Endodermal cell (in vitro differentiated cells): ENCODE data around the gene NTN5. TPM values are rescaled to one million over a fixed set of nuclear protein-coding genes. Genes with fewer than 3 reads are reported as not detected.

Source experiments
- DNase-seq: peaks from one replicate; pipeline ENCODE4 v3.0.0-alpha.2; 2017
- H3K27ac ChIP-seq: 2 replicates; pipeline ENCODE4 v1.5.1; 2013; ENCODE audit warnings: mild to moderate bottlenecking, low read depth, low read length, moderate library complexity
- H3K27me3 ChIP-seq: 2 replicates; pipeline ENCODE4 v1.6.1; 2013; ENCODE audit warnings: mild to moderate bottlenecking, low read length, moderate library complexity; ENCODE audit not compliant: insufficient read depth, control insufficient read depth, poor library complexity, severe bottlenecking
- H3K36me3 ChIP-seq: 2 replicates; pipeline ENCODE4 v1.7.0; 2013; ENCODE audit warnings: mild to moderate bottlenecking, low read length, moderate library complexity; ENCODE audit not compliant: control insufficient read depth, insufficient read depth
- H3K4me1 ChIP-seq: one replicate; pipeline ENCODE4 v1.7.0; 2013; ENCODE audit warnings: low read length; ENCODE audit not compliant: control insufficient read depth, insufficient read depth
- H3K4me3 ChIP-seq: 2 replicates; pipeline ENCODE4 v1.5.1; 2013; ENCODE audit warnings: mild to moderate bottlenecking, low read length, moderate library complexity
- H3K9ac ChIP-seq: 2 replicates; pipeline ENCODE4 v1.6.1; 2013; ENCODE audit warnings: mild to moderate bottlenecking, low read length, moderate library complexity; ENCODE audit not compliant: poor library complexity, severe bottlenecking; ENCODE audit errors: extremely low read depth
- H3K9me3 ChIP-seq: 2 replicates; pipeline ENCODE4 v1.6.1; 2013; ENCODE audit warnings: mild to moderate bottlenecking, low read length, moderate library complexity; ENCODE audit not compliant: control insufficient read depth
- H3K27ac Mint-ChIP-seq: 2 replicates; pipeline ENCODE4 v1.8.0; 2020; ENCODE audit warnings: mixed read lengths
- H3K27me3 Mint-ChIP-seq: 2 replicates; pipeline ENCODE4 v1.8.0; 2021; ENCODE audit warnings: mild to moderate bottlenecking, mixed read lengths; ENCODE audit not compliant: insufficient read depth
- H3K36me3 Mint-ChIP-seq: 2 replicates; pipeline ENCODE4 v1.8.0; 2020; ENCODE audit warnings: low read depth, mixed read lengths
- H3K4me1 Mint-ChIP-seq: 2 replicates; pipeline ENCODE4 v1.8.0; 2020; ENCODE audit warnings: mixed read lengths
- H3K4me3 Mint-ChIP-seq: 2 replicates; pipeline ENCODE4 v1.8.0; 2020; ENCODE audit warnings: mild to moderate bottlenecking, moderate library complexity, mixed read lengths
- H3K9me3 Mint-ChIP-seq: 2 replicates; pipeline ENCODE4 v1.8.0; 2020; ENCODE audit warnings: mild to moderate bottlenecking, mixed read lengths
- CTCF ChIP-seq: fragments of 200-600 bp; sonication (generic); conservative IDR thresholded peaks from 2 replicates; pipeline ENCODE4 v1.5.0; 2021; ENCODE audit warnings: antibody characterized with exemption, mild to moderate bottlenecking
- WGBS, 2 experiments: methylation state at CpG; one replicate each; pipeline versions ENCODE4 v1.1.5 to v1.1.7; 2013; ENCODE audit warnings: missing lambda C conversion rate in 2 of 2, mixed read lengths in 1 of 2; ENCODE audit not compliant: insufficient coverage in 1 of 2, insufficient read length in 1 of 2; 5-methylcytosine and 5-hydroxymethylcytosine counted together
- total RNA-seq, 2 donors: library from RNA; stranded (reverse); fragmentation: NEBNext Ultra II Directional in 1 of 2; extraction: Animal tissue kit (Norgen Biotek cat#: 25700) in 1 of 2; gene quantifications; 2 replicates in 1 of 2; 3 replicates in 1 of 2; pipeline ENCODE4 v1.2.1, GENCODE V29; 2021

NTN5 gene
- total RNA-seq, 2 donors from 2014 or later = 1.2 to 1.4 TPM

GRCh38 chr19:48634424-48635262 is 38.2 kb downstream of the NTN5 start:
- Mint-ChIP-seq H3K36me3 (peaks cover 9% of the 10 kb centered on the region), H3K27me3 (peaks cover 33% of the 10 kb centered on the region), H3K4me3 (peak overlapping the region; percentile 43), H3K9me3 (peaks cover 2% of the 10 kb centered on the region), H3K27ac (peak overlapping the region; percentile 90), H3K4me1 (peaks cover 22% of the 10 kb centered on the region)
- Histone ChIP-seq H3K27me3 (peaks cover 11% of the 10 kb centered on the region), H3K4me1 (peaks cover 18% of the 10 kb centered on the region), H3K9ac (peak overlapping the region; percentile 23), H3K4me3 (peak overlapping the region; percentile 60), H3K36me3 (no peaks in the 10 kb centered on the region), H3K27ac (peak overlapping the region; percentile 69), H3K9me3 (no peaks in the 10 kb centered on the region)
- WGBS, 2 experiments = 12 to 41% methylated on average over 8 to 37 of the region's 37 CpGs
- peak; percentile 98 for DNase-seq
- TF ChIP-seq CTCF = no peak

- Mint-ChIP-seq H3K4me1 (peaks cover 19% of the 10 kb centered on the region), H3K27ac (peak overlapping the region; percentile 59), H3K4me3 (peak overlapping the region; percentile 43), H3K36me3 (peaks cover 6% of the 10 kb centered on the region), H3K9me3 (peaks cover 1% of the 10 kb centered on the region), H3K27me3 (peaks cover 26% of the 10 kb centered on the region)
- DNase-seq = no peak
- peaks cover 18% of the 10 kb centered on the region for H3K4me1 ChIP-seq
- H3K9me3 ChIP-seq = no peaks in the 10 kb centered on the region
- H3K27me3 ChIP-seq = peaks cover 11% of the 10 kb centered on the region
- H3K9ac ChIP-seq = no peak overlapping the region
- WGBS, 2 experiments = 87 to 88% methylated on average over 6 to 7 of the region's 7 CpGs
- no peak overlapping the region for H3K4me3 ChIP-seq
- H3K27ac ChIP-seq = no peak overlapping the region
- no peaks in the 10 kb centered on the region for H3K36me3 ChIP-seq
- no peak for TF ChIP-seq CTCF
Measured at GRCh38 chr19:48634036-48634342, 38.8 kb downstream of the NTN5 start.

GRCh38 chr19:48633148-48634035 is 39.4 kb downstream of the NTN5 start:
- peak; percentile 56 for DNase-seq
- 88 to 92% methylated on average over 19 to 22 of the region's 22 CpGs for WGBS, 2 experiments
- Histone ChIP-seq H3K36me3 (peaks cover 2% of the 10 kb centered on the region), H3K27me3 (peaks cover 11% of the 10 kb centered on the region), H3K9ac (no peak overlapping the region), H3K9me3 (no peaks in the 10 kb centered on the region), H3K4me3 (no peak overlapping the region), H3K4me1 (peaks cover 18% of the 10 kb centered on the region), H3K27ac (no peak overlapping the region)
- no peak for TF ChIP-seq CTCF
- H3K4me3 Mint-ChIP-seq = no peak overlapping the region
- H3K36me3 Mint-ChIP-seq = peaks cover 10% of the 10 kb centered on the region
- H3K4me1 Mint-ChIP-seq = peaks cover 14% of the 10 kb centered on the region
- peak overlapping the region; percentile 39 for H3K27ac Mint-ChIP-seq
- H3K27me3 Mint-ChIP-seq = peaks cover 22% of the 10 kb centered on the region
- H3K9me3 Mint-ChIP-seq = no peaks in the 10 kb centered on the region
